PC-9 (cell line): ENCODE measurements around the gene UBE2B. TPM values are rescaled to one million over a fixed set of nuclear protein-coding genes. Genes with fewer than 3 reads are reported as not detected.
"Not testable (repeated sequence)": the region's sequence is repeated elsewhere in the genome, so short reads cannot be mapped to it uniquely, and the experiment has no call there.

Experiments
- BruUV-seq: library from RNA; stranded (reverse); fragments of 400-500 nt; replicated peaks from 2 replicates; lab custom pipeline; 2021; lab: Mats Ljungman, UMichigan
- CTCF ChIA-PET: fragments of 300-600 bp; sonication (Branson Sonifier 250); formaldehyde crosslinking; loops from one replicate; lab custom pipeline; 2022; ENCODE audit warnings: antibody characterized with exemption; lab: Charles Lee
- POLR2A ChIA-PET: fragments of 300-600 bp; sonication (Branson Sonifier 250); formaldehyde crosslinking; loops from one replicate; lab custom pipeline; 2022; ENCODE audit warnings: antibody characterized with exemption; ENCODE audit not compliant: unreplicated experiment; lab: Charles Lee
- DNase-seq, 2 experiments: peaks; one replicate each; pipeline versions ENCODE4 v3.0.0 to v3.0.0-alpha.2; 2015 to 2022; ENCODE audit warnings: mixed read lengths in 1 of 2
- H2AFZ ChIP-seq: fragments of 200-600 bp; sonication (generic); 2 replicates; pipeline ENCODE4 v1.8.1; 2017; ENCODE audit warnings: antibody characterized with exemption
- H3F3A ChIP-seq: fragments of 200-600 bp; sonication (generic); 2 replicates; pipeline ENCODE4 v1.8.1; 2017; ENCODE audit warnings: antibody characterized with exemption, mild to moderate bottlenecking, low read depth; ENCODE audit not compliant: insufficient read depth
- H3K27ac ChIP-seq: fragments of 200-600 bp; sonication (generic); 2 replicates; pipeline ENCODE4 v1.6.1; 2016; ENCODE audit warnings: mixed run types
- H3K27me3 ChIP-seq: fragments of 200-600 bp; sonication (generic); 2 replicates; pipeline ENCODE4 v1.6.1; 2016; ENCODE audit warnings: low read depth, mixed run types; ENCODE audit not compliant: insufficient read depth
- H3K36me3 ChIP-seq: fragments of 200-600 bp; sonication (generic); 2 replicates; pipeline ENCODE4 v1.6.1; 2016; ENCODE audit warnings: low read depth, mixed run types
- H3K4me1 ChIP-seq: fragments of 200-600 bp; sonication (generic); replicated peaks from 2 replicates; pipeline ENCODE4 v1.6.1; 2016; ENCODE audit warnings: mixed run types; ENCODE audit not compliant: insufficient read depth
- H3K4me2 ChIP-seq: fragments of 200-600 bp; sonication (generic); 2 replicates; pipeline ENCODE4 v1.6.1; 2017; ENCODE audit warnings: mixed run types
- H3K4me3 ChIP-seq: fragments of 200-600 bp; sonication (generic); 2 replicates; pipeline ENCODE4 v1.6.1; 2016; ENCODE audit warnings: mixed run types
- H3K79me2 ChIP-seq: fragments of 200-600 bp; sonication (generic); 2 replicates; pipeline ENCODE4 v1.6.1; 2017; ENCODE audit warnings: low read depth, mixed run types
- H3K9me2 ChIP-seq: fragments of 200-600 bp; sonication (generic); 2 replicates; pipeline ENCODE4 v1.8.1; 2017; ENCODE audit warnings: mild to moderate bottlenecking; ENCODE audit not compliant: insufficient read depth
- H3K9me3 ChIP-seq: fragments of 200-600 bp; sonication (generic); 2 replicates; pipeline ENCODE4 v1.8.1; 2016; ENCODE audit warnings: low read depth; ENCODE audit not compliant: insufficient read depth
- H4K20me1 ChIP-seq: fragments of 200-600 bp; sonication (generic); 2 replicates; pipeline ENCODE4 v1.8.1; 2017; ENCODE audit not compliant: insufficient read depth
- EZH2 ChIP-seq: fragments of 200-600 bp; sonication (generic); IDR thresholded peaks from 2 replicates; pipeline ENCODE4 v1.8.0; 2017; ENCODE audit warnings: antibody characterized with exemption, low read depth
- intact Hi-C: fragments of 100-400 bp; cut with micrococcal nuclease; formaldehyde crosslinking; loops from one replicate; pipeline ENCODE4 v1.10.0; 2022; ENCODE audit not compliant: unreplicated experiment
- total RNA-seq: library from RNA; stranded (reverse); gene quantifications from 2 replicates; pipeline ENCODE4 v1.2.3, GENCODE V29; 2021
- TF ChIP-seq, protein P1 (sequence below): fragments of 200-600 bp; sonication (generic); conservative IDR thresholded peaks from 2 replicates; pipeline ENCODE4 v1.6.1; 2017; ENCODE audit warnings: mixed run types, antibody characterized with exemption, mild to moderate bottlenecking, moderate library complexity

The UBE2B gene
- total RNA-seq, 1 experiment from 2014 or later, result 85.5 TPM

- TF ChIP-seq, protein P1, sequence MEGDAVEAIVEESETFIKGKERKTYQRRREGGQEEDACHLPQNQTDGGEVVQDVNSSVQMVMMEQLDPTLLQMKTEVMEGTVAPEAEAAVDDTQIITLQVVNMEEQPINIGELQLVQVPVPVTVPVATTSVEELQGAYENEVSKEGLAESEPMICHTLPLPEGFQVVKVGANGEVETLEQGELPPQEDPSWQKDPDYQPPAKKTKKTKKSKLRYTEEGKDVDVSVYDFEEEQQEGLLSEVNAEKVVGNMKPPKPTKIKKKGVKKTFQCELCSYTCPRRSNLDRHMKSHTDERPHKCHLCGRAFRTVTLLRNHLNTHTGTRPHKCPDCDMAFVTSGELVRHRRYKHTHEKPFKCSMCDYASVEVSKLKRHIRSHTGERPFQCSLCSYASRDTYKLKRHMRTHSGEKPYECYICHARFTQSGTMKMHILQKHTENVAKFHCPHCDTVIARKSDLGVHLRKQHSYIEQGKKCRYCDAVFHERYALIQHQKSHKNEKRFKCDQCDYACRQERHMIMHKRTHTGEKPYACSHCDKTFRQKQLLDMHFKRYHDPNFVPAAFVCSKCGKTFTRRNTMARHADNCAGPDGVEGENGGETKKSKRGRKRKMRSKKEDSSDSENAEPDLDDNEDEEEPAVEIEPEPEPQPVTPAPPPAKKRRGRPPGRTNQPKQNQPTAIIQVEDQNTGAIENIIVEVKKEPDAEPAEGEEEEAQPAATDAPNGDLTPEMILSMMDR, result no peak
- TF ChIP-seq EZH2, result no peak
- no peak for DNase-seq
- Histone ChIP-seq H4K20me1 (no peaks in the 10 kb centered on the region), H3K79me2 (no peaks in the 10 kb centered on the region), H3K27me3 (no peaks in the 10 kb centered on the region), H3K4me1 (no peaks in the 10 kb centered on the region), H2AFZ (no peak overlapping the region), H3F3A (no peaks in the 10 kb centered on the region), H3K4me3 (no peak overlapping the region), H3K9me2 (no peaks in the 10 kb centered on the region), H3K27ac (no peak overlapping the region), H3K9me3 (no peaks in the 10 kb centered on the region), H3K36me3 (no peaks in the 10 kb centered on the region), H3K4me2 (no peak overlapping the region)
- no TSS peak for BruUV-seq
- POLR2A ChIA-PET, result no interaction called here
- intact Hi-C loops, result no loop called here
- CTCF ChIA-PET, result no interaction called here
These were observed 47.6 kb downstream of the UBE2B start for GRCh38 chr5:134418958-134419357.

- H3K27ac ChIP-seq, result no peak overlapping the region
- no peaks in the 10 kb centered on the region for H3F3A ChIP-seq
- no peaks in the 10 kb centered on the region for H3K79me2 ChIP-seq
- no peaks in the 10 kb centered on the region for H4K20me1 ChIP-seq
- no peak overlapping the region for H2AFZ ChIP-seq
- H3K9me2 ChIP-seq, result no peaks in the 10 kb centered on the region
- H3K9me3 ChIP-seq, result no peaks in the 10 kb centered on the region
- BruUV-seq, result no TSS peak
- DNase-seq, result no peak
- ChIA-PET POLR2A (interaction anchor here (0.7 kb wide), 1 partner anchor 103 kb away, joined by 3 read pairs; no protein-coding TSS in a partner anchor), CTCF (no interaction called here)
- no peaks in the 10 kb centered on the region for H3K4me1 ChIP-seq
- H3K4me2 ChIP-seq, result no peak overlapping the region
- TF ChIP-seq, protein P1, result no peak
- TF ChIP-seq EZH2, result no peak
- H3K27me3 ChIP-seq, result no peaks in the 10 kb centered on the region
- no peak overlapping the region for H3K4me3 ChIP-seq
- H3K36me3 ChIP-seq, result no peaks in the 10 kb centered on the region
- intact Hi-C loops, result no loop called here
These were observed 49.0 kb downstream of the UBE2B start for GRCh38 chr5:134420343-134420742.

- H3K27ac ChIP-seq, H4K20me1 ChIP-seq, H3K9me2 ChIP-seq, DNase-seq, H3K27me3 ChIP-seq, H3F3A ChIP-seq, H2AFZ ChIP-seq, H3K4me3 ChIP-seq, POLR2A ChIA-PET, intact Hi-C loops, BruUV-seq, H3K9me3 ChIP-seq, H3K79me2 ChIP-seq, H3K36me3 ChIP-seq, H3K4me2 ChIP-seq, CTCF ChIA-PET, H3K4me1 ChIP-seq: not testable (repeated sequence)
These were observed 49.7 kb downstream of the UBE2B start for GRCh38 chr5:134421038-134421437.

DNA sequence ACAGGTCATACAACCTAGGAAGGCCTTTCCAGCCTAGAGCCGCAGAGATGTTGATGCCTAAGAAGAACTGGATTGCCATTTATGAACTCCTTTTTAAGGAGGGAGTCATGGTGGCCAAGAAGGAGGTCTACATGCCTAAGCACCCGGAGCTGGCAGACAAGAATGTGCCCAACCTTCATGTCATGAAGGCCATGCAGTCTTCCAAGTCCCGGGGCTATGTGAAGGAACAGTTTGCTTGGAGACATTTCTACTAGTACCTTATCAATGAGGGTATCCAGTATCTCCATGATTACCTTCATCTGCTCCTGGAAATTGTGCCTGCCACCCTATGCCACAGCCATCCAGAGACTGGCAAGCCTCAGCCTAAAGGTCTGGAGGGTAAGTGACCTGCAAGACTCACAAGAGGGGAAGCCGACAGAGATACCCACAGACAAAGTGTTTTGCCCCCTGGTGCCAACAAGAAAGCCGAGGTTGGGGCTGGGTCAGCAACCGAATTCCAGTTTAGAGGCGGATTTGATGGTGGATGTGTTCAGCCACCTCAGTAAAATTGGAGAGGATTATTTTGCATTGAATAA lies 51.5 kb downstream of the UBE2B start:
- ChIA-PET CTCF (no interaction called here), POLR2A (no interaction called here)
- Histone ChIP-seq H3K9me2 (no peaks in the 10 kb centered on the region), H2AFZ (no peak overlapping the region), H3K4me1 (no peaks in the 10 kb centered on the region), H3K36me3 (no peaks in the 10 kb centered on the region), H3K27ac (no peak overlapping the region), H3K4me2 (no peak overlapping the region), H3K9me3 (no peaks in the 10 kb centered on the region), H4K20me1 (no peaks in the 10 kb centered on the region), H3K27me3 (no peaks in the 10 kb centered on the region), H3F3A (peaks cover 8% of the 10 kb centered on the region; the same call in 1 of the 2 replicates), H3K79me2 (no peaks in the 10 kb centered on the region), H3K4me3 (no peak overlapping the region)
- no peak for TF ChIP-seq EZH2
- TF ChIP-seq, protein P1, result no peak
- DNase-seq, result no peak
- intact Hi-C loops, result no loop called here
- BruUV-seq, result no TSS peak
